NOMO-1 treated with DMSO at 0.1 percent for 48 hours (cell line): Measurements from ENCODE around the gene JUND.

Experiments
- DNase-seq: peaks from one replicate; lab custom pipeline; 2025; ENCODE audit not compliant: unreplicated experiment; lab: John Stamatoyannopoulos, UW

JUND gene

GRCh38 chr19:18271433-18271841 is 10.0 kb downstream of the JUND start:
- no peak for DNase-seq

- no peak for DNase-seq
These were observed 11.1 kb downstream of the JUND start for GRCh38 chr19:18270326-18270725.

DNA sequence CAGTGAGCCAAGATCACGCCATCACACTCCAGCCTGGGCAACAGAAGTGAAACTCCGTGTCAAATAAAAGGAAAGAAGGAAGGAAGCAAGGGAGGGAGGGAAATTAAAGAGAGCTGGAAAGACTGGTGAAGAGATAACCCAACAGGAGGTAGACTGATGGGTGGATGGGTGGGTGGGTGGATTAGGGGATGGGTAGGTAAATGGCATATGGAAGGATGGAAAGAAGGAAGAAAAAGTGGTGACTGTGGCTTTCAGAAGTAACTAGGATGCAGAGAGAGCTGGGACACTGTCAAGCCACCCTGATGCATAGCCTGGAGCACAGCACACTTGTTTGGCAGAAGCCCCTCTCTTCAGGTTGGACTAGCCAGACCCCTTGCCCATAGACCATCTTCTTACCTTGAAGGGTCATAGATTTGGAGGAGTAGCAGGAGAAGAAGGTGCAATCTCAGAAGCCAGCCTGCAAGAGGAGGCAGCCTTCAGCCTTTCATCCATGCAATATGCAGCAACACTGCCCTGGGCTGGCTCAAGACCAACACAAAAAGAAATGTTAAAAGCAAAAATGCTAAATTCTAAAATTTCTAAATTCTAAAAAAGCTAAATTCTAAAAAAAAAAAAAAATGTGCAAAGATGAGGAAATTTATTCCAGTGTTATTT is 12.2 kb downstream of the JUND start:
- no peak for DNase-seq

DNA sequence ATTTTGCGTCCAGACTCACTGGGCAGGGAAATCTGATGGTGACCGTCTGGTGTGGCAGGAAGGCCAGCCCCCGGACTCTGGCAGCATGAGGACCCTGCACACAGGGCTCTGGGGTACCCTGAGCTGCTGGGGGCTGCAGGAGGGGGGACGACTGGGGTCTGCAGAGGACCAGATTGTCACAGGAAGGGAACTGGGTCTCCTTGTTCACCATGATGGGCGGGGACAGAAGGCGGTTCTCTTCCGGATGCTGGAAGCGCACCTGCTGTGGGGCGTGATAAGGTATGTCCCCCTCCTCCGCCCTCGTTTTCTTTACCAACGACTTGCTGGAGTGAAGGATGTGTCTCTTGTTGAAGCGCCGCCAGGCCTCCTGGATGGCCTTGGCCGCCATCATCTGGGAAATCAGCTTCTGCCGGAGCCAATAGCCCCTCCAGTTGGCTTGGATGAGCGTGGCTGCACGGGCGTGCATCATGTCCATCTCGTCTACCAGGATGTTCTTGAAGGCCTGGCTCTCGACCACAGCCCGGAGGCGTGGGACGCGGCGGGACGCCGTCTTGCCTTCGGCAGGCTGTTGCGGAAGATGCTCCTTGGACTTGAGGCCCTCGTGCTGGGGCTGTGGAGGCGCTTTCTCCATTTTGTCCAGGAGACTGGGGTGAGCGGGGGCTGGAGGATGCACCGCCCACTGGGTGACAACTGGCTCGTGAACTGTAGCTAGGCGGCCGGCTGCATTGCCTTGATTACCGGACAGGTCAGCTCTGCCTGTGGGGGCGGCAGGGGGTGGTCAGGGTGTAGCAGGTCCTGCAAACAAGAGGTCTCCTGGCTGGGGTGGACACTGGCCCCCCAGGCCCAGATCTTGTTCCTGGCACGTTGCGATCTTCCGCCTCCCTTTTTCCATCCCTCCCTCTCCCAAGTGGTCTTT is 14.4 kb downstream of the JUND start:
- DNase-seq, result no peak

GRCh38 chr19:18265582-18265981 is 15.8 kb downstream of the JUND start:
- DNase-seq, result no peak

DNA sequence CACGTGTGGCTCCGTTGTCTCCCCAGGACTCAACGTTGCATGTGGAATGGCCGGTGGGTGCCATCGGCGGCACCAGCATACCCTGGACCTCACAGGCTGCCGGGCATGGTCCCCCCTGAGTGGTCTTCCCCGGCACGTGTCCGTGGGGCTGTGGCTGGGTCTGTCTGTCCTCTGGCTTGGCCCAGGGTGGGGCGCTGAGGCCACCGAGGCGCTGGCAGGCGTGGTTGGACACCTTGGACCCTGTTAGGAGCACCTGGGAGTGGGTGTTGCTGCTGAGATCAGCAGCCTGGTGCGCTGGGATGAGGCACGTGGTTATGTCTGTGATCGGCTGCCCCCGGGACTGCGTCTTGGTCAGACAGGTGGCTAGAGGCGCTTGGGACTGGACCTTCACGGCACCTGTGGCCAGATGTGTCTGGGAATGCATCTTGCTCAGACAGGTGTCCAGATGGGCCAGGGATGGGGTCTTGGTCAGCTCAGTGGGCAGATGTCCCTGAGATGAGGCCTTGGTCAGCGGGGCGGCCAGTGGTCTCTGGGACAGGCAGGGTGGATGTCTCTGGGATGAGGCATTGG is 16.4 kb downstream of the JUND start:
- no peak for DNase-seq

GRCh38 chr19:18264137-18264854 is 17.1 kb downstream of the JUND start:
- no peak for DNase-seq

GRCh38 chr19:18263324-18264136 is 17.9 kb downstream of the JUND start:
- DNase-seq, result no peak

- DNase-seq, result no peak
These were observed 18.5 kb downstream of the JUND start for GRCh38 chr19:18262917-18263316.

- no peak for DNase-seq
These were observed 19.3 kb downstream of the JUND start for GRCh38 chr19:18262144-18262543.

GRCh38 chr19:18261474-18261873 is 19.9 kb downstream of the JUND start:
- no peak for DNase-seq

DNA sequence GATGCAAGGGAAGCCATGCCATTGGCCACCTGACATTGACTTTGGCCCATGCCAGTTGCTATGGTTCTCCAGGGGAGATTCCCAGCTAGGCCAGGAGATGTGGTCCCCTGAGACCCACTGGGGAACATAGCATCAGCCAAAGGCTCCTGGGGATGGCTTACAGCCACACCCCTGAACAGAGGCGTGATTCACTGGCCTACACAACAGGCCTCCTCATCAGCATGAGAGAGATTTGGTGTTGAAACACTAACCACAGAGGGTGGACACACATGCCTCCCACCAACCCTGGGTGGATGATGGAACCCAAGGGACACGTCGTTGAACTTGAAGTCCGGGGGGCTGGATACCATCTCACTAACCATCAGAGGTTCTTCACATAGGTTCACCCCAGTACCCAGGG is 21.5 kb downstream of the JUND start:
- no peak for DNase-seq

DNA sequence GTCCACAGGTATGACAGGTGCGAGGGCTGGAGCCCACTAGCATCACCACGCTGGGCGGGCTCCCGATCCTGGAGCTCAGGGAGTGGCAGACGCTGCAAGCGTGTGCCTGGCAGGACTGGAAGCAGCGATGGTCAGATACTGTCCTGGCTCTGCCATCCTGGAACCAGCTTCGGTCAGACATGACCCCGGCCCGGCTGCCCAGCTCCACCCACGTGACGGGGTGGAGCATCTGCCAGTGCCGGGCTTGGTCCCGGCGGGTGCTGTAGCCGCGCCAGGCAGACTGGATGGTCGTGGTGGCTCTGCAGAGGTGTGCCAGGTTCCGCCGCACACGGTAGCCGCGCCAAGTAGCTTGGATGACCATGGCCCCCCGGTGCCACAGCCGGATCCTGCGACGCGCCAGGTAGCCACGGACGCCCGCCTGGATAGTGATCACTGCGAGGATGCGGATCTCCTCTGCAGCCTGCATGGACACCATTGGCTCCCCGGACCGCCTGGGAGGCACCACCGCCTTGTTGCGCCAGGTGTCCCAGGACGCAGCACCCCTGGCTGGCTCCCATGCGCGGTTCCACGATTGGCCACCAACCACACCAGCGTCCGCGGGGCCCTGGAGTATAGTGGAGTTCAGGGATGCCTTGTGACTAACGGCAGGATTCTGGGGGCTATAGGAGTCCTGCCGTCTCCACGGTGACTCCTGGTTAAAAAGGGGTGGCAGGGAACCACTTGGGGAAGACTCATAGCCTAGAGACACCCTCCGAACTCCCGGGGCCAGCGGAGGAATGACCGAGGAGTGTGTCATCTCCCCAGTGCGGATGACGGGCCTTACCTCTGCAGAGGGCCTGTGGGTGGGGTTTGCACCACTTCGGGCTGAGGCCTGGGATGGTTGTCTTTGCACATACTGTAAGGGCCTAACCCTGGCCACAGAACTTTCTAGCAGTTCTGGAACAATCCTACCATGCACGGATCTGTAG is 23.6 kb downstream of the JUND start:
- no peak for DNase-seq

DNA sequence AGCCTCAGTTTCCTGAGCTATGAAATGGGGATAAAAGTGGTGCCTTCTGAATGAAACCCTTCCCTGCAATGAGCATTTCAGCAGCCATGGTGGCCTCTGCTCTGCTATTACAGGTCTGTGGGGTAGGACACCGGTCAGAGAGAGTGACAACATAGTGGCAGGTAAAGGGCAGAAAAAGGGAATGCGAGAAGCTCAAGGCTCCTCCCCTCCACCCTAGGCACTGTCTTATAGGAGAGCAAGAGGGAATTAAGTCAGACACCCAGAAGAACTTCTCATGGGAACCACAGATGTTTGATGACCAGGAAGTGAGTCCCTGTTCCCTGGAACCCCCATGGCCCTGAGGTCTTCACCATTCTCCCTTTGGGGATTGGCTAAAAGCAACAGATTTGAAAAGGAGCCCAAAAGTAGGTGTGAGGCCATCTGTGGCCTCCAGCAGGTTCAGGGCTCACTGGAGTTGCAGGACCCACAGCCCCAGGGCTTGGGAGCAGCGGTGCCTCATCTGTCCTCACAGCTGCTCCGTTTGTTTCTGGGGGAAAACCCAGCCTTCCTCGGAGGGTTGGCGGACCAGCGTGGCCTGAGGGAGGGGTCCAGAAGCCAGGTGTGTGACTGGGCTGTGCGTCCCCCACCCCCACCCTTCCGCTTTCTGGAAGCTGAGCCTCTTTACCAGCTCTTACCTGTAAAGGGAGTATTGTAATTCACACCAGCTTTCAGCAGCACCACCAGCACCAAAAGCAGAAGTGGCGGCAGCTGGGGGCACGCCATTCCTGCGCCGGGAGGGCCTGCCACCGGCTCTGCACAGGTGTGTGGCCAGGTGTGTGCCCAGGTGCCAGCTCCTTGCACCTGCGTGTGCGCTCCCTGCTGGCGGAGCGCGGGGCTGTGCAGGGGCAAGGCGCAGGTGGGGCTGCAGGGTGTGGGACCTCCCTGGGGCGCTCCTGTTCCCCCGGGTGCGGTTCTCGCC is 26.6 kb downstream of the JUND start:
- DNase-seq, result no peak

DNA sequence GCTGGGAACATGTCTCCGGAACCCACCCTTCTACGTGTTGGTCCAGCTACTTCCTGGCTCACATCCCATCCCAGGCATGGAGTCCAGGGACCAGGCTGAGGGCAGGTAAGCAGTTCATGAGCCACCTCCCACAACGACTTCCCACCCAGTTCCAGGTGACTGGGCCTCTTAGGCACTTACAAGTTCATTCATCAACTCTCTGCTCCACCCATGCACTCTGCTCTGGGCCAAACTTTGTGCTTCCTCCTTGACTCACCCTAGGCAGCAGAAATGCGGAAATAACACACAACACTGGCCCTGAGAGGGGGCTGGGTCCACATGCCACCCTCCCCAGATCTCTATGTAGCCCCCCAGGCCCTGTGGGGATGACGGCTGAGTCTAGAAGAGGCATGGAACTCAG is 27.7 kb downstream of the JUND start:
- peak; percentile 22 for DNase-seq

GRCh38 chr19:18253130-18253529 is 28.3 kb downstream of the JUND start:
- DNase-seq, result no peak

GRCh38 chr19:18252370-18252717 is 29.1 kb downstream of the JUND start:
- DNase-seq, result no peak

GRCh38 chr19:18251587-18252369 is 29.6 kb downstream of the JUND start:
- DNase-seq, result peak; percentile 55
